NCI-H82 treated with DMSO at 0.1 percent for 48 hours (cell line): ENCODE measurements around the gene NPEPL1.
"Not testable (repeated sequence)": the region's sequence is repeated elsewhere in the genome, so short reads cannot be mapped to it uniquely, and the experiment has no call there.

Experiments
- DNase-seq: peaks from one replicate; lab custom pipeline; 2025; ENCODE audit not compliant: unreplicated experiment; lab: John Stamatoyannopoulos, UW

Gene NPEPL1

DNA sequence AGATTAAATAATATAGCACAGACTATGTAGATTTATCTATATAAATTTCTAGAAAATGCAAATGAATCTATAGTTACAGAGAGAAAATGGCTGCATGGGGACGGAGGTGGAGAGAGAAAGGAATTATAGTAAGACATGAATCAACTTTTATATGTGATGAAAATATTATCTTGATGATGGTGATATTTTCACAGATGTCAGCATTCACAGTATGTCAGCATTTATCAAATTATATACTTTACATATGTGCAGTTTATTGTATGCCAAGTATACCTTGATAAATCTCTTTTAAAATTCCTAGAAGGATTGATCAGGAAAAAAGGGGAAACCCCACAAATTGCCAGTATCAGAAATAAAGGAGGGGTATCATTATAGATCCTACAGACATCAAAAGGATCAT lies 44.6 kb downstream of the NPEPL1 start:
- no peak for DNase-seq

DNA sequence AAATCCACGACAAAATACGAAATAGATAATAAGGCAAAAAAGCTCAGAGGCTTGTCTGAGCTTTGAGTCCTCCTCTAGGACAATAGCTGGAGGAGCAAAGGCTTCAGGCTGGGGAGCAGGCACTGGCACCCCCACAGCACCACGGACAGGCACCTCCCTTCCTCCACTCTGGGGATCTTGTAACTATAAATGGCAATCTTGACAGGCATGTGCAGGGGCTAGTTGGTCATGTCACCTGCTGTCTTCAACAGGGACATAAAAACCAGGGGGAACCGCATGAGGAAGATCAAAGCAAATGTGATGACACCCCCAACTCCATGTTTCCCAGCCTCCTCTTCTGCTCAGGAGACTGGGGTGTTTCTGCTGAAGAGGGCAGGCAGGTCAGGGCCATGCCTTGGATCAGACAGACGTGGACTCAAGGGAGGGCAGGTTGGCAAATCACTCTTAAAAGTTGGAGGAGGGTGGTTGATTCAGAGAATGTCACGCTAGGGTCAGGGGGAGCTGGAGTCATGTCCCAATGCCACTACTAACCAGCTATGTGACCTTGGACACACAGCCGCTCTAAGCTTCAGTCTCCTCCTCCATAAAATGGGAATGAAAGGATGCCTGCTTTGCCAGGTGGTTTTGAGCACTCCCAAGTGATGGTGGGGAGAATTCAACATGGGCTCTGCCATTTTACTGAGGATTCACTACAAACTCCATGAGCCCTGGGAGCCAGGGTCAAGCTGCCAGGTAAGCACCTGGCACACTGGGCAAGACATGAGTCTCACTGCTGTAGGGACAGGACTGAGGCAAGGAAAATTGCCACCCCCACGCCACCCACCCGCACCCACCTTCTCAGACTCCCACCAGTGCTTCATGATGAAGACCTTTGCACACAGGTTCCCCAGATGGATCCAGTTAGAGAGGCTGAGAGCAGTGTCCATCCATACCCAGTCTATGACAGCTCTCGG lies 48.0 kb downstream of the NPEPL1 start:
- DNase-seq = no peak

DNA sequence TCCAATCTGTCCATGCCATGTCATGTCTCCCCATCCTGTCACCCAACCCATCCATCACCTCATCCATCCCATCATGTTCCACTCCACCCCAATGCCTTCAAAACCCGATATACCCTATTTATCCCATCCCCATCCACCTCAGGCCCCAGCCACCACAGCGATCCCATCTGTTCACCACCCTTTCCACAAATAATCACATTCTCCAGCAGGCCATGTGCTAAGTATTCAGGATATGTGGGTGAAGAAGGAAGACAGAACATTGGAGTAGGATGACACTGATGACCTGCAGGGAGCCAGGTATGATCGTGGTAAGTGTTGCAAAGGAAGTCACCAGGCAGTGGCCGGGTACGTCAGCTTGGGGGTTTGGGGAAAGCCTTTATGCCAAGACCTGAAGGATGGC lies 48.8 kb downstream of the NPEPL1 start:
- DNase-seq = no peak

DNA sequence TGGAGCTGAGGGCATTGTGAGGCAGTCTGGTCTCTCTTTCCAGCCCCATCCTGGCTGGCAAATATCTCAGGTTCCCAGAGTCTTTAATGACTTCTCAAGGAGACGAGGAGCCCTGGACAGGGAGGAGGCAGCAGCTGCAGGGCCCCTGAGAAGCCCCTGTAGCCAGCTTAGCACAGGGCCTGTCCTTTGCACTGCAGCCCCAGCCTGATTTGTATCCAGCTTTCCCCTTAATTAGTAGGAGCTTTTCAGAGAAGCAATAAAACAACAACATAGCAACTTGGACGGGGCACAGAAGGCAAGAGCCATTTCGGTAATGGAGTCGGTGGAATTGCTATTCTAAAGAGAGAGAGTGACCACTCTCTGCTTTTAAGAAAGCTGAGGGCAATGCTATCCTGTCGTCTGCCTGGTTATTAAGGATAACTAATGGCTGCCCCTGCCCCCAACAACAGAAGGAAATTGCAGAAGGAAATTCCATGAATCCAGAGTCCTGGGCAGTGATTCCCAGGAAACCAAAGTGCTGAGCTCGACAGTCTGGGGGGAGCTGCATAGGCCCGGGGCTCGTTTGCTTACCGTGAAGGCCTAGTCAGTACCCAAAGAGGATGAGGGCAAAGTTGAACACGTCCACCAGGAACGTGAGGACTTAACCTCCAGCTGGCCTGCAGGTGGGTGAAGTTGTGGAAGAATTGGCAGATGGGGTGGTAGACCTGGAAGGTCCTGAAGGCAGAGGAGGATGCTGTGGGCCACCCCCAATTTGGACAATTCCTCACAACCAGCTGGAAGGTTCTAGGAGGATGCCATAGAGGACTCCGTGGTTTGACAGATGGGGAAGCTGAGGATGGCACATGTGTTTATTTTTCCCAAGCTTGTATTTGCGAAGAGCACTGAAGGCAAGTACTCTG lies 50.3 kb downstream of the NPEPL1 start:
- no peak for DNase-seq

DNA sequence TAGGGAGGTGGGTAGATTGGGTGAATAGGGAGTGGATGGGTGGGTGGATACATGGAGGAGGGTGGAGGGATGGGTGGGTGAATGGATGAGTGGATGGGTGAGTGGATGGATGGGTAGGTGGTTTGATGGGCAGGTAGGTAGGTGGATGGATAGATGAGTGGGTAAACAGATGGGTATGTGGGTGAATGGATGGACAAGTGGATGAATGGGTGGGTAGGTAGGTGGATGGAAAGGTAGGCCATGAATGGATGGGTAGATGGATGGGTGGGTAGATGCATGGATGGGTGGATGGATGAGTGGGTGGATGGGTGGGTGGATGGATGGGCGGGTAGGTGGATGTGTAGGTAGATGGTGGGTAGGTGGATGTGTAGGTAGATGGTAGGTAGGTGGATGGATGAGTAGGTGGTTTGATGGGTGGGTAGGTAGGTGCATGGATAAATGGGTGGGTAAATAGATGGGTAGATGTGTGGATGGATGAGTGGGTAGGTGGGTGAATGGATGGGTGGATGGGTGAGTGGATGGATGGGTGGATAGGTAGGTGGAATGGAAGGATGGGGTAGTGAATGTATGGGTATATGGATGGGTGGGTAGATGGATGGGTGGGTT lies 51.4 kb downstream of the NPEPL1 start:
- no peak for DNase-seq

DNA sequence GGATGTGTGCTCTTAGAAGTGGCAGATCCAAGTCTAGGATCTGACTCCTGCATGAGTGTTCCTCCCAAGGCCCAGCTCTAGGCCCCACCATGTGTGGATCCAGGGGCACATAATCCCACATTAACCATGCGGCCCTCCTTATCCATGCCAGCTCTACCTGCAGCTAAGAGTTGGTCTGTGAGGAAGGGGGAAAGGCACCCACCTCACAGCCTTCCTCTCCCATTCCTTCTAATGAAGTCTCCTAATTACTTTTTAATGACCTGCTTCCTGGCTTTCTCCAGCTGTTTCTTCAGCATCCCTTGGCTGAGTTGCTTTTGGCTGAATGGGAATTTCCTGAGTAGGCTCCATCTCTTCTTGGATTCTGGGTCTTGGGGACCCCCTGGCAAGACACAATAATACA lies 52.2 kb downstream of the NPEPL1 start:
- no peak for DNase-seq

DNA sequence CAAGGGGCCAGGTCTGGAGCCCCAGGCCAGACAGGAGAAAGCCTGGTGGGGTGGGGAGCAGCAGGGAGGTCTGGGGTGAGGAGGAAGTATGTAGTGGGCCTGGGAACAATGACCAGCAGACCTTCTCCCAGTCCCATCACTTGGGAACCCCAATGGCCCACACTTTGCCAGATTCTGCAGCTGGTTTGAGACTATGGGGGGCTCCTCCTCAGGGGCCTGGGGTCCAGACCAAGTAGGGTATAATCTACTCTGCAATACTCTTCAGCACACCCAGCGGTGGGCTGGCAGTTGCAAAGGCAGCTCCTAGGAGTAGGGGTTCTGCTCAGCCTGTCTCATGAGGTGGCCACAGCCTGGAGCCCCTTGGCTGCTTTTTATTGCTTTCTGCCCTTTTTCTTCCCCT lies 52.8 kb downstream of the NPEPL1 start:
- DNase-seq = no peak

DNA sequence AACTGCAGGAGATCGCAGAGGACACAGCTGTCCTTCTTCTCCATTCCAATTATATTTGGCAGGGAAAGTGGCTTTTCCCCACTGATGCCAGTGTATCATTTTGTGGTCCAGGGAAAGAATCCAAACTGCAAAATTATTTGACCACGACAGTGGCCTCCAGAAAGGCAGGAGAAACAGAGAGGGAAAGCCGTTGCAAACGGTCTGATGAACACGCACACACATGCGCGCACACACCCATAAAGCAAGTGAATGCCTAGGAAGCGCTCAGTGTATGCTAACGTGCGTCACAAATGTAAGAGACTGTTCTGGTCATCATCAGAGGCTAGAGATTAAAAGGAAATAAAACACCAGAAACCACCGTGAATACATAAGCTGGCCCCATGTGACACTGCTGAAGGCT lies 54.0 kb downstream of the NPEPL1 start:
- no peak for DNase-seq

DNA sequence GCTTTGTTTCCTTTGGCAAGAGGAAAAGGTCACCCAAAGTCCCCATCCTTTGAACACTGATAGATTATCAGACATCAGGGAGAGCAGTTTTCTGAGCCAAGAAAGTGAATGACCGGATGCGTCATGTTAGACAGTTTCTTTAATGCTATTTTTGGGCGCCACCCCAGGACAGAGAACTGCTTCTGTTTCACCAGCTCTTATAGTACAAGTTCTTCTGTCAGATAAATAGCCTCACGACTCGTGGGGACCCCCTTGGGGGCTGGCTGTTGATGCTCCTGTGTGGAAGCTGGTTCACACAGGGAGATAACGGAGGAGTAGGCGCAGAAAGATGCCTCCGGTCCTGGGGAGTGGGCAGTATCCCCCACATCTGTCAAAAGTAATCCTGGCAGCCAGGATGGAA lies 54.6 kb downstream of the NPEPL1 start:
- no peak for DNase-seq

DNA sequence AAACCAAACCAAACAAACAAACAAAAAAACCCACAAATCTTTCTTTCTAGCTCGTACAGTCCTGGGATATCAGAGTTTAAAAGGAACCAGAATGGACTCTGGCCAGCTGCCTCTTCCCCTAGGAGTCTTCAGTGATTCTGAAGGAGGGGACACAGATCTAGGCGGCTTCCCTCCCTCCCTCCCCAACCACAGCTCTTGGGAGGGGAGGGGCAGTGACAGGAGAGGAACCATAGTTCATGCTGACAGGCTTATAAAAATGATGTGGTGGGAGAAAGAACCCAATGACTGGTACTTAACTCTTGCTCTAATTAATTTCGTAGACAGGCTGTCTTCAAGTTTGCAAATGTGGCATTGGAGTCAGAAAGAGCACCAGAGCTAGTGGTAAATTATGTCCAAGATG lies 56.0 kb downstream of the NPEPL1 start:
- DNase-seq = no peak

DNA sequence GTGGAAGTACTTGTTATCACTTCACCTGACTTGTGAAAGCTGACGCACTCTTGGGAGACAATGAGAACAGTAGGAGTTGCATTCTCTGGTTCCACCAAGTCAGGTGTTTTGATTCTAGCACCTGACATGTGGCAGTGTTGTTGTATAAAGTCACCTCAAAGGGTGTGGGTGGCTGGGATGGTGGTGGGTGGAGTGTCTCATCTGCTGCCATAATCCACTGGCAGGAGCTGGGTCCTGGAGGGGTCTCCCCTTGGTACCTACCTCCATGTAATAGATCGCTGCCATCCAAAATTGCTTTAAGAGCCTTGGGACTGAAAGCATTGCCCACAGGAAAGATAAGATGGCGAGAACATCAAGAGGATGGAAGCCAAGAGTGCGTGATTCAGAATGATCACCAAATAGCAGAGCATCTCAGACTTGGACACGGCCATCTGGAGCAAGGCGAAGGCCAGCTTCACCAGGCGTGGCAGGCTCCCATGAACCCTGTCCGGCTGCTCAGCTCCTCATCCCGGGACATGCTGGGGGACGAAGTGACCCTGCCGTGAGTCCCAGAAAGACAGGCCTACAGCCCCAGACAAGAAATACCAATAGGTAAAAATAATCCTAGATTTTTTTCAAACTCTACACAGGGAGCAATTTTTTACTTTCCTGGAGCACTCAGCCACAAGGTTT lies 56.6 kb downstream of the NPEPL1 start:
- no peak for DNase-seq

DNA sequence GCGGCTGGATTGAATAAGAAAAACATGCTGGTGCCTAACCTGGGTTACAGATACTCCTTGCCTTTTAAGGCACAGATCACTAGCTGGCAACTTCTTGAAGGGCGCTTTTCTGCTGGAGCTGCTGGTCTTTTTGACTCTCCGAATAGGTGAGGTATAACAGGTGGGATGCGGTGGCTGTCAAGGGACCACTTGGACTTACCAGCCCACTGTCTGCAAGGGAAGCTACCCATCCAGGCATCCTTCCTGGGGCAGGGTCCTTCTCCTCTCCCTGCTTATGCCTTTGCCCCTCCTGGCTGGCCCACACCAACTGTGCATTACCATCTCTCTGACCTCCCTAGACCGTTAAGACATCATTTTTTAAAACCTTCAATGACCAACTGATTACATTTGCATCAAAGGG lies 57.4 kb downstream of the NPEPL1 start:
- DNase-seq = no peak

DNA sequence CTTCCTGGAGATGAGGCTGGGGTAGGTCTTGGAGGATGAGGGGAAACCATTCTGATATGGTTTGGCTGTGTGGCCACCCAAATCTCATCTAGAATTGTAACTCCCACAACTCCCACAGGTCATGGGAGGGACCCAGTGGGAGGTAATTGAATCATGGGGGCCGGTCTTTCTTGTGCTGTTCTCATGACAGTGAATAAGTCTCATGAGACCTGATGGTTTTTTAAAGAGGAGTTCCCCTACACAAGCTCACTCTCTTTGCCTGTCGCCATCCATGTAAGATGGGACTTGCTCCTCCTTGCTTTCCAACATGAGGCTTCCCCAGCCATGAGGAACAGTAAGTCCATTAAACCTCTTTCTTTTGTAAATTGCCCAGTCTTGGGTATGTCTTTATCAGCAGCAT lies 58.1 kb downstream of the NPEPL1 start:
- not testable (repeated sequence) for DNase-seq

DNA sequence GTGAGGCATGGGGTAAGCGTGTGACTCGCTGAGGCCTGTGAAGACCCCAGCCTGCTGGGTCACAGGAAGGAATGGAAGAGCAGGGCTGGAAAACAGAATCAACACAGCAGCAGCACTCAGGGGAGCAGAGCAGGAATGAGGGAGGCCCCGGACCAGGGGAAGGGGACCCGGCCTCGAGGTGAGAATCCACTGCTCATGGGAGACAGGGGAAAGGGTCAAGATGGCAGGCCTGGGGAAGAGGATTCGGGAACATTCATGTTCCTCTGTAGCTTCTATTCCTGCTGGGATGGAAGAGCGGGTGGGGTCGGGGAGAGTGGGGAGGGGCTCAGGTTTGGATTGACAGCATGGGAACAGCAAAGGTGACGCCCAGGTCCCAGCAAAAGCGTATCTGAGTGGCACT lies 59.4 kb downstream of the NPEPL1 start:
- no peak for DNase-seq

DNA sequence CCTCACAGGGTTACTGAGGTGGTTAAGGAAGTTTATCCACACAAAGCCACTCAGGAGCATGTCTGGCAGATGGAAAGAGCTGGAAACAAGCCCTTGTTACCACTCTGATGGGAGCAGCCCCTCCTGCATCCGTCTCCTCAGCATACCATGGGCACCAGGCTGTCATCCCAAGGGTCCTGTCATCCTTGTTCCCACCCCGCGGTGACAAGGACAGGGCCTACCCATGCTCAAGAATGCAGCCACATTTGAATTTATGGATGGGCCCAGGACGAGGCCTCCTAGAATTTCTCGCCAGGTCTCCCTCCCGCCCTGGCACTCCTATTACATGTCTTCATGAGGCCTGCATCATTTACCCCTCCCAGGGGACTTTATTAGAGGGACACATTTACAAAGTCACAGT lies 60.0 kb downstream of the NPEPL1 start:
- no peak for DNase-seq

DNA sequence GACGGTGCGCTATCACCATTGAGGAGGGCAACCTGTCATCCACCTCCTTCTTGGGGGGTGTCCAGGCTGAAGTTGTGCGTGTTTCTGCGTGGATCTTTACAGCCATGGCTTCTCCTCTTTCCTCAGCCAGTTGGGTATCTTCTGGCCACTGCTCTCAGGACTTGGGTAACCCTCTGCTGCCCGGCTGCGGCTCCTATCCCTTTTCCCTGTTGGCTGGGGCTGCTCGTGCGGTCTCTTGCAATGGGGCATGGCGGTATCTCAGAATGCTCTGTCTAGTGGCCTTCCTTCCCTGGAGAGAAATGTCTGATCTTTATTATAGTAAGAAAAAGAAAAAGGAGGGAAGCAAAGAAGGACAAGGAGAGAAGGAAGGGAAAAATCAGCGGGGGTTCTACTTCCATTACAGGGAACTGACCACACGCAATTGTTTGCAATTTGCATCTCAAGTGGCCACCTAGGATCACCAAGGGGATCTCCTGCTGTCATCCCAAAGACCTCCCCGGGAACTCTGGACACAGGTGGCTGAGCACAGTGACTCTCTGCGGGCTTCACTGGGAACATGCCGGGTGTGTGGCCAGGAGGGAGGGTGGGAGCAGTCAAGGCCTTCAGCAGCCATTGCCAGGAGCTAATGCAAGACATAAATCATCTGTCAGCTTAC lies 60.8 kb downstream of the NPEPL1 start:
- DNase-seq = no peak

DNA sequence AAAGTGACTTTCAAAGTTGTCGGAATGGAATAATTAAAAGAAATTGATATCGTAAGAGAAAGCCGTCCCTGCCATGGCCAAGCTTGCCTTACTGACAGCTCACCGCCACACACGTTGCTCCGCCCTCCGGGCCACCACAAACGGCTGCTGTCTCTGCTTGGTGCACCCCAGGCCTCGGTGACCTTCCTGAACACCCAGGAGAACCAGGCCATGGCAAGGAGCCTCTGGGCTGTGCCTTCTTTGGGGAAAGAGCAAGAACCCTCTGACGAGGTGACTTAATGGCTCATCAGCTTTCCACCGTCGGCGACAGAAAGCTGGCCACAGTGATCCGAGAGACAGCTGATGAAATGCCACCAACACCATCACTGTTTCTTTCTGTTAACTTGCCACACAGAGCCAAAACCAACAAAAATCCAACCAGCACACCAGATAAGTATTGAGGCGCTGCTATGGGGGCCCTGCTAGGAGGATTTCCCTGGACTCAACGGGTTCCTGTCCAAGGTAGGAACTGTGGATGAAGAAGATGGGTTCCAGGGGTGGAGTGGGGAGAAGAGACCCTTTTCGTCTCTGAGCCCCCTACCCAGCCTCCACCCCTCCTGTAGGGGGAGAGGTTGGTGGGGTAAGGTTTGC lies 61.4 kb downstream of the NPEPL1 start:
- DNase-seq = no peak

DNA sequence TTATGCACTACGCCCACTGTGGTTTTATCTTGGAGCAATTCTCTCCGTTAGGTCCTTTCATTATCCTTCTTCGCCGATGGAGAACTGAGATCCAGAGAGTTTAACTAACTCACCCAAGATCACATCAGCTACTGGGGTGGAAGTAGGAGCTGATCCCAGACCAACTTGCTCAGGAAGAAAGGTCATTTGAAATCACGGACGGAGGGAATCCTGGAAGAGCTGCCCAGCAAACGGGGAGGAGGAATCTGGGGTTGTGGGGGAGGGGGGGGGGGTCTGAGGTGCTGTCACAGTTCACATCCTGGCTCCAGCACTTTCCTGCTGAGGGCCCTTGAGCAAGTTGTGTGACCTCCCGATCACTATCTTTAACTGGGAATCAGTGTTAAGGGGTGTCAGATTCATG lies 62.0 kb downstream of the NPEPL1 start:
- no peak for DNase-seq

DNA sequence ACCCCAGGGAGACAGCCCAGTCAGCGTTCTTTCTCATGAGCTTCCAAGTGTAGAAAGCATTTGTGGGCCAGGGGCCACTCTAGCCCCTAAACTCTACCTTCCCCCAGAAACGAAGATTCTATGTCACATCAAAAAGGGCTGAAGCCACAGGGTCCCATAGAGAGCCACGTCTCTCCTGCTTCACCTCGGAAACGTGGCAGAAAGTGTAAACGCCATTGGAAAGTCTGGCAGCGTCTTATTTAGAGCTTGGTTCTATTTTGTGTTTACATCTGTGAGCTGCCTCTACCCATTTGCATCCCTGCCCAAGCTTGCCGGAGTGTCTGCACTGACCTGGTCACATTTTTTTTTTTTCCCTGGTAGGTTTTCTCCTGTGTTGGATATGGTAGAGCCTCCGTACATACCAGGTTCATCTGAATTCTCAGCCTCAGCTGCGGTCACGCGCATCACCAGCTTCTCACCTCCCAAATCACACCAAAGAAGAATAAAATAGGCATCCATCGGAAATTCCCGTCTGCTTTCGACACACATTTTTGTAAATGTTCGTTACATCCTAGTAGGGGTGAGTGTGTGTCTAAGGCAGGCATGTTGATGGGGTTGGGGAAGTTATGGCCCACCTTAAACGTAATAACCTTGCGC lies 62.6 kb downstream of the NPEPL1 start:
- no peak for DNase-seq
